Psoas muscle (tissue), 8 donors: ENCODE data around the gene ATP6V1C2. TPM values are rescaled to one million over a fixed set of nuclear protein-coding genes. Genes with fewer than 3 reads are reported as not detected.
A peak's percentile ranks its signal among the peaks of the same experiment; 100 is the strongest.

Source experiments
- ATAC-seq, 4 donors: fragments of 200-7000 bp; cut with Tn5 transposase; one replicate each; pipeline ENCODE4 v1.9.1; 2020; ENCODE audit warnings: moderate library complexity in 3 of 4, mild to moderate bottlenecking in 2 of 4
- DNase-seq, 2 donors: peaks; one replicate each; pipeline ENCODE4 v3.0.0-alpha.2; 2020
- H3K27ac ChIP-seq: fragments of 200-600 bp; one replicate; pipeline ENCODE4 v1.8.0; 2022
- H3K27me3 ChIP-seq, 3 donors: fragments of 200-600 bp in 1 of 3; one replicate each; pipeline versions ENCODE4 v1.6.1 to v1.8.0; 2013 to 2022; ENCODE audit warnings: low read length in 2 of 3, mild to moderate bottlenecking in 2 of 3, moderate library complexity in 1 of 3; ENCODE audit not compliant: insufficient read depth in 3 of 3
- H3K36me3 ChIP-seq, 2 donors: fragments of 200-600 bp in 1 of 2; one replicate each; pipeline versions ENCODE4 v1.6.1 to v1.8.0; 2013 to 2022; ENCODE audit warnings: low read depth in 1 of 2, mild to moderate bottlenecking in 1 of 2, moderate library complexity in 1 of 2; ENCODE audit not compliant: insufficient read depth in 1 of 2
- H3K4me1 ChIP-seq: fragments of 200-600 bp; one replicate; pipeline ENCODE4 v1.8.0; 2022
- H3K4me3 ChIP-seq: fragments of 200-600 bp; one replicate; pipeline ENCODE4 v1.8.0; 2022; ENCODE audit warnings: mild to moderate bottlenecking
- H3K9me3 ChIP-seq: fragments of 200-600 bp; one replicate; pipeline ENCODE4 v1.8.0; 2022
- WGBS, 3 donors: extraction: QIAGEN DNeasy Blood & Tissue Kit; methylation state at CpG; one replicate each; pipeline versions ENCODE4 v1.1.6 to v1.1.7; 2013; 5-methylcytosine and 5-hydroxymethylcytosine counted together
- intact Hi-C, 2 donors: fragments of 100-400 bp; cut with DNase I; formaldehyde crosslinking; loops; one replicate each; pipeline versions ENCODE4 v1.11.0 to v1.14.2; 2022
- polyA plus RNA-seq, 3 donors: library from polyadenylated mRNA; stranded (reverse); fragments of 200-250 nt; gene quantifications; one replicate each; pipeline ENCODE4 v1.2.3, GENCODE V29; 2013
- total RNA-seq, 4 donors: library from RNA; stranded (reverse); fragmentation: NEBNext Ultra II Directional in 2 of 4; extraction: Animal tissue kit (Norgen Biotek cat#: 25700) in 2 of 4; gene quantifications; one replicate each; pipeline versions ENCODE4 v1.2.1 to v1.2.4, GENCODE V29; 2021 to 2023
- TF ChIP-seq, protein P1 (sequence below): fragments of 200-600 bp; IDR thresholded peaks from one replicate; pipeline ENCODE4 v1.8.0; 2022; ENCODE audit warnings: antibody characterized with exemption
- donor health status: healthy with polysubstance abuse.
- donor health status: DM: no; HTN: no; CAD: no; lungs with moderate emphysema.
- donor health status: Bipolar disorder and iron deficiency.
- donor health status: healthy.
- donor health status: DM: yes; HTN: yes; CAD: no.
- donor health status: DM: no; HTN: no; CAD: no.
- donor health status: DM: no; HTN: no; CAD: no.
- donor health status: DM: yes; HTN: yes; CAD: no.

The ATP6V1C2 gene
- total and polyA plus RNA-seq, 7 donors, result 0.11 to 0.70 (median 0.25) TPM

DNA sequence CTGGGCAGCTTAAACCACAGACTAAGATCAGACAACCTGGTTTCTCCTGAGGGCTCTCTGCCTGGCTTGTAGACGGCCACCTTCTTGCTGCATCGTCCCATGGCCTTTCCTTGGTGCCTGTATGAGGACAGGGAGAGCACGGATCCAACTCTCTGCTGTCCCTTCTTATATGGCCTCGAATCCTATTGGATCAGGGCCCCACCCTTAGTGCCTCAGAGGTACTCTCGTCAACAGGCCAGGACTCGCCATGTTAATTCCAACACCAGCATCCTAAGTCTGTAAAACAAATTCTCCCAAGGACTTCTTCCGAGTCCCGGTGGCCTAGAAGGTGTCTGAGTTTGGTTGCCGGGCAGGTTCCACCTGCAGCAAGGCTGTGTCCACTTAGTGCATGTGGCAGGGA is 40.2 kb downstream of the ATP6V1C2 start:
- intact Hi-C loops, result no loop called here
- Histone ChIP-seq H3K9me3 (no peaks in the 10 kb centered on the region), H3K36me3 (no peaks in the 10 kb centered on the region), H3K27ac (no peak overlapping the region), H3K4me3 (no peak overlapping the region), H3K4me1 (no peaks in the 10 kb centered on the region), H3K27me3 (no peaks in the 10 kb centered on the region)
- TF ChIP-seq, protein P1, sequence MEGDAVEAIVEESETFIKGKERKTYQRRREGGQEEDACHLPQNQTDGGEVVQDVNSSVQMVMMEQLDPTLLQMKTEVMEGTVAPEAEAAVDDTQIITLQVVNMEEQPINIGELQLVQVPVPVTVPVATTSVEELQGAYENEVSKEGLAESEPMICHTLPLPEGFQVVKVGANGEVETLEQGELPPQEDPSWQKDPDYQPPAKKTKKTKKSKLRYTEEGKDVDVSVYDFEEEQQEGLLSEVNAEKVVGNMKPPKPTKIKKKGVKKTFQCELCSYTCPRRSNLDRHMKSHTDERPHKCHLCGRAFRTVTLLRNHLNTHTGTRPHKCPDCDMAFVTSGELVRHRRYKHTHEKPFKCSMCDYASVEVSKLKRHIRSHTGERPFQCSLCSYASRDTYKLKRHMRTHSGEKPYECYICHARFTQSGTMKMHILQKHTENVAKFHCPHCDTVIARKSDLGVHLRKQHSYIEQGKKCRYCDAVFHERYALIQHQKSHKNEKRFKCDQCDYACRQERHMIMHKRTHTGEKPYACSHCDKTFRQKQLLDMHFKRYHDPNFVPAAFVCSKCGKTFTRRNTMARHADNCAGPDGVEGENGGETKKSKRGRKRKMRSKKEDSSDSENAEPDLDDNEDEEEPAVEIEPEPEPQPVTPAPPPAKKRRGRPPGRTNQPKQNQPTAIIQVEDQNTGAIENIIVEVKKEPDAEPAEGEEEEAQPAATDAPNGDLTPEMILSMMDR, result no peak
- no peak for DNase-seq
- WGBS, 3 donors, result 85 to 91% (median 89%) methylated on average over 9 of the region's 9 CpGs
- no peak for ATAC-seq

DNA sequence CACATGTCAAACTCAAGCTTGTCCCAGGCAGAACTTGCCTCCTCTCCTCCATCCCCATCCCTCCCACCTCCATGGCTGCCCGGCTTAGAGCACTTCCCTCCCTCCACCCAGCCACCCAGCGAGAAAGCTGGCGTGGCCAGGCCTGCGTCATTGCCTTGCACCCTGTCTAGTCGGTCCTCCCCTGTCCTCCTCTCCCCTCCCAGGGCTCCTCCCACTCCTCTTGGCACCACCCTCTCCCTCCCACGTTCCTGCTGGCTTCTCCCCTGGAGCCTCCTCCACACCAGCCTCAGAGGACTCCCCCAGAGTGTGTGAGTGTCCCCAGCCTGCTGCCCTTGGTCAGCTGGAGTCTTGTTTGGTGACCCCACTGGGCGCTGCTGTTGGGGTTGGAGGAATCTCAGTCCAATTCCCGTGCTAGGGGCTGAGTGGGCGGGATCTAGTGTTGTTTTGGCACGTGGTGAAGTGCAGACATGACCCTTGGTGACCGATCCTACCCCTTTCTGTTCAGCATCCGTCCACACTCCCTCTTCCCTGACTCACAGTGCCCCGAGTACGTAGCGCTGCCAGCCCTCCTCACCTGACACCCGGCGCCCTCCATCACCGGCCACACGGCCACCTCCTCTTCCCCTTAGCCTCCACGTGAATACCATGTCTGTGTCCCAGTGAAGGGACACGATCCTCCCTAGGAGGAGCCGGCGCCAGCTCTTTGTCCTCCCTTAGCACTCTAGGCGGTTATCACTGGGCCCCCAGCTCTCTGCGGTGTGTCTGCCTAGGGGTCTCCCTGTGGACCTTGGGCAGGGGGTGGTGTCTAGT is 41.4 kb downstream of the ATP6V1C2 start:
- WGBS, 3 donors, result 47 to 63% (median 53%) methylated on average over 25 of the region's 25 CpGs
- intact Hi-C loops, result no loop called here
- no peak overlapping the region for H3K27ac ChIP-seq
- H3K9me3 ChIP-seq, result no peaks in the 10 kb centered on the region
- H3K4me1 ChIP-seq, result no peaks in the 10 kb centered on the region
- ATAC-seq, result peak in 1 of 4 donors; percentile 18
- no peak overlapping the region for H3K4me3 ChIP-seq
- TF ChIP-seq, protein P1, result no peak
- H3K36me3 ChIP-seq, result no peaks in the 10 kb centered on the region
- no peaks in the 10 kb centered on the region for H3K27me3 ChIP-seq
- no peak for DNase-seq

DNA sequence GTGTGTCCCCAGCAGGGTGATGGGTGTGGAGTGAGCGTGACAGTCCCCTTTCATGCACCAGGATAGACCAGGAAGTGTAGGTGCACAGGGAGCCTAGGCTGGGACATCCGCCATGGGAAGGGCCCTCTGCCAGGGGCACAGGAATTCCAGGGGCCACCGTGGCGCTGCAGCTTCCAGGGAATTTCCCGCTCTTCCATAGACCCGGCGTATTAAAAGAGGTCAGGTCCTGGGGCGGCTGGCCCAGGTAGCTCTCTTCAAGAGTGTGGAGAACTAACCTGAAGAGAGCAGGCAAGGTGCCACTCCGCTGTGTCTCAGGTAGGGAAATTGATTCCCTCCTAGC is 42.0 kb downstream of the ATP6V1C2 start:
- H3K9me3 ChIP-seq, result no peaks in the 10 kb centered on the region
- H3K36me3 ChIP-seq, result no peaks in the 10 kb centered on the region
- no peak overlapping the region for H3K27ac ChIP-seq
- 72 to 79% (median 74%) methylated on average over 9 of the region's 9 CpGs for WGBS, 3 donors
- TF ChIP-seq, protein P1, result no peak
- no peaks in the 10 kb centered on the region for H3K27me3 ChIP-seq
- H3K4me3 ChIP-seq, result no peak overlapping the region
- no peak for DNase-seq
- intact Hi-C loops, result no loop called here
- no peak for ATAC-seq
- no peaks in the 10 kb centered on the region for H3K4me1 ChIP-seq

DNA sequence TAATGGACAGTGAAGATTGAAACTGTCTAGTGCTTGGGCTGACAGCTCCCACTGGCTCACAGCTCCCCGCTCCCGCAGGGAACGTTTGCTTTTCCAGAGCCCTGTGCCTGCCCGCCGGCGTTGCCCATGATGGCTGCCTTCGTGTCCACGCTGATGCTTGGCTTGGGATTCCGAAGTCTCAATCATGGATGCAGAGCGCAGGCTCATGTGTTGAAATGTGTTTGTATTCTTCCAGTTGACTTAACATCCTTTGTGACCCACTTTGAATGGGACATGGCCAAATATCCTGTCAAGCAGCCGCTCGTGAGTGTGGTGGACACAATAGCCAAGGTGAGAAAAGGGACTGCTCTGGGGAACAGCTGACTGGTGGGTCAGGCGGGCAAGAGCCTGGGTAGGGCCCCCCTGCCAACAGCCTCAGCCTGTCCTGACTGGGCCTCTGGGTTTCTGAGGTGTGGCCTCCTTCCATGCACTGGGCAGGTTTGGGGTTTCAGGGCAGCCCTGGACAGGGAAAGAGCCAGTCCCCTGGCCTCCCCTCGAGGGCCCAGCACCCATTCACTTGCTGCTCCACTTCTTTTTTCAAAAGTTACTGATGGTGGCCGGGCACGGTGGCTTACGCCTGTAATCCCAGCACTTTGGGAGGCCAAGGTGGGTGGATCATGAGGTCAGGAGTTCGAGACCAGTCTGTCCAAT is 42.8 kb downstream of the ATP6V1C2 start:
- intact Hi-C loops, result no loop called here
- WGBS, 3 donors, result 81 to 84% (median 82%) methylated on average over 18 of the region's 18 CpGs
- Histone ChIP-seq H3K36me3 (no peaks in the 10 kb centered on the region), H3K4me1 (no peaks in the 10 kb centered on the region), H3K27me3 (no peaks in the 10 kb centered on the region), H3K9me3 (no peaks in the 10 kb centered on the region), H3K4me3 (no peak overlapping the region), H3K27ac (no peak overlapping the region)
- ATAC-seq (no peak), DNase-seq (no peak)
- TF ChIP-seq, protein P1, result no peak
